IPS-NIHi7 (cell line): ENCODE measurements around the gene TCERG1L.
"Not testable (repeated sequence)": the region's sequence is repeated elsewhere in the genome, so short reads cannot be mapped to it uniquely, and the experiment has no call there.

Source experiments
- DNase-seq: peaks from one replicate; pipeline ENCODE4 v3.0.0; 2012; ENCODE audit warnings: mixed read lengths; ENCODE audit errors: extremely low spot score

TCERG1L gene

DNA sequence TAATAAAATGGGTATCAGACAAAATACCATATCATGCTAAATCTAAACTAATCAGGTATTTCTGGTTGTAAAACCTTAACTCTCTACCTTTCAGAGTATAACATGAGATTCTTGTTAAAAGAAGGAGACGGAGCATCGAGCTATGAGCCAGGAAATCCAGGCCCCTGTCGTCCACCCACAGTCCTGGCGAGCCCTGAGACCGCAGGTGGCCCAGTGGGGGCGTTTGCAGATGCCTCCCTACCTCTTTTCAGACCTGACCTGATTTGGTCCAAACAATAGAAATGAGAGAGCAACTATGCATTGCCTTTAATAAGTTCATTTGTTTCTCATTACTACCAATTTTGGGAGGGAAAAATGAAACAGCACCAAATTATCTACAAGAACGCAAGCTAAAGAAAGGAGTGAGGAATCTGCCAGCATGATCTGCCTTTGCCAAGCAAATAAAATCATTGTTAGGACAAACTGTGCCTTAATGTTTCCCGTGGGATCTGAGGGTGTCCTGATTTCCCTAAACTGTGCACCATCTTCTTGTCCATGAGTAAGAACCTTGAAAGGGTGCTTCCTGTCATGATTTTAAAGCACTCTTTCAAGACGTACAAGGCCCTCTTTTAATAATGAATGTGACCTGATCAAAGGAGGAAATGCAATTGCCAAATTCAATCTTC is 166.7 kb downstream of the TCERG1L start:
- no peak for DNase-seq

DNA sequence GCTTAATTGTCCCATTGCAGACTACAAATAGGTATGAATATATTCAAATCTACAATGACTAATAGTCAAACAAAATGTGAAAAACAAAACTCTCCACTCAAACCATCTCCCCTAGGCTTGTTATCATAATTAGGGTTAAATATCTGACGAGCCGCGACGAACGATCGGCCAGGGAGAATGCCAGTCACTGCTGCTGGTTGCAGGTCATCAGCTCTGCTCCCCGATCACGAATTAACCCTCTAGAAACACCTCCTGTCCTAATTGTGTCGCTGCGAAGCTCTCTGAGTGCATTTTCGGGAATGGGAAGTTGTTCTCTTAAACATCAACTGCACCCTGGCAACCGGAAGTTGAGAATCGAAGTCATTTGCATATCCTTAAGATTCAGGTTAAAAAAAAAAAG is 167.3 kb downstream of the TCERG1L start:
- DNase-seq = no peak

DNA sequence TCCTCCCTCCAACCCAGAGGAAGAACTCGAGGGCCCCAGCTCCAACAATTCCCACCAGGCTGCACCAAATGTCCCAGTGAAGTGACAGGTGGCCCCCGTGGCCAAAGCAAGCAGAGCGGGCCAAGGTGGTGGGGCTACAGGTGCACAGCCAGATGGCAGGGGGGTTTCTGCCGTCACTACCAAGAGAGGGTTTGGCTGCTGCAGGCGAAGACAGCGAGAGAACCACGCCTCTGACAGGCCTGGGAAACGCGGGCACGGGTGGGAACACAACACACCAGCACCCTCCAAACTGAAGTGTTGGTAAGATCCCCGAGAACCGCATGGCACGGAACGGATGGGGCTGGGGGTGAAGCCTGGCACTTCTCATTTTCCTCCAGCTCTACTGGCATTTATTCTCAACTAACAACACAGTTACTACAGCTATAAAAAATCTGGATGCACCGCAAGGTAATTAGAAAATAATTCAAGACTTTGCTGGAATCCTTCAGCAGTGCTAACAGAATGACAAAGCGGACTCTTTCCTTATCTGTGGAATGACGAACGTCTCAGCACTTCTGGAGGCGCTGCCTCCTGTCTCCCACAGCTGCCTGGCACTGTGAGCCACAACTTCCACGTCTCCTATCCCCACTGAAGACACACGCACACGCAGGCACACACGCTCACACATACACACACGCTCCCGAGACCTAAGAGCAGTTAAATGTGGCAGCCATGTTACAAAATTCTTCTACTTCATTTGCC is 167.9 kb downstream of the TCERG1L start:
- no peak for DNase-seq

DNA sequence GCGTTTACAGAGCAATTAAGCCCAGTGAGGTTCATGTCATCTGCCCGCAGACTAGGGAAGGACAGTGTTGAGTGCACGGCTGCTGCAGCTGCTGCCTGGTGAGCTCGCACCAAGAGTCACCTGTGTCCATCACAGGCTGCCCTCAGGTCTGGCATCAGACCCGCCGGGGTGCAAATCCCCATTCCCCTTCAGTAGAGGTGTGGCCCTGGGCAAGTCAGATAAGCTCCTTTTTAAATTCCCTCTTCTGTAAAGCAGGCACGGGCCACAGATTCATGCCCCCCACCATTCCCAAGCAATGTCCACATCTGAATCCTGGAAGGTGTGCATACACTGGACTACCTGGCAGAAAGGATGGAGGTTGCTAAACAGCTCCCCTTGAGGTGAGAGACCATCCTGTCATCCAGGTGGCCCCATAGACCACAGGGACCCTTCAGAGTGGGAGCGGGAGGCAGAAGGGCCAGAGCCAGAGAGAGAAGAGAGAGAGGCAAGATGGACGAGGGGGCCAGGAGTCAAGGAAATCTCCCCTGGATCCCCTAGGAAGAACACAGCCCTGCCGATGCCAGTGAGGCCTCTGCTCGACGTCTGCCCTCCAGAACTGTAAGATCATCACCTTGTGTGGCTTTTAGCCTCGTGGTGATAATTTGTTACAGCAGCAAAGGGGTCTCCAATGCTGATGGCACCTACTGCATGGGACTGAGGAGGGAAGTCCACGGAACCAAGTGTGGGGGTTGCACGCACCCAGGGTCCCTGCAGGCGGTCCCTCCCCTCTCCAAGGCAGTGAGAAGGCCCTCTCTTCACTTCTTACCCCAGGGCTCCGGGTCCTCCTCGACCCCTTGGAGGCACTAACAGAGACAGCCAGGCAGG is 168.8 kb downstream of the TCERG1L start:
- no peak for DNase-seq

DNA sequence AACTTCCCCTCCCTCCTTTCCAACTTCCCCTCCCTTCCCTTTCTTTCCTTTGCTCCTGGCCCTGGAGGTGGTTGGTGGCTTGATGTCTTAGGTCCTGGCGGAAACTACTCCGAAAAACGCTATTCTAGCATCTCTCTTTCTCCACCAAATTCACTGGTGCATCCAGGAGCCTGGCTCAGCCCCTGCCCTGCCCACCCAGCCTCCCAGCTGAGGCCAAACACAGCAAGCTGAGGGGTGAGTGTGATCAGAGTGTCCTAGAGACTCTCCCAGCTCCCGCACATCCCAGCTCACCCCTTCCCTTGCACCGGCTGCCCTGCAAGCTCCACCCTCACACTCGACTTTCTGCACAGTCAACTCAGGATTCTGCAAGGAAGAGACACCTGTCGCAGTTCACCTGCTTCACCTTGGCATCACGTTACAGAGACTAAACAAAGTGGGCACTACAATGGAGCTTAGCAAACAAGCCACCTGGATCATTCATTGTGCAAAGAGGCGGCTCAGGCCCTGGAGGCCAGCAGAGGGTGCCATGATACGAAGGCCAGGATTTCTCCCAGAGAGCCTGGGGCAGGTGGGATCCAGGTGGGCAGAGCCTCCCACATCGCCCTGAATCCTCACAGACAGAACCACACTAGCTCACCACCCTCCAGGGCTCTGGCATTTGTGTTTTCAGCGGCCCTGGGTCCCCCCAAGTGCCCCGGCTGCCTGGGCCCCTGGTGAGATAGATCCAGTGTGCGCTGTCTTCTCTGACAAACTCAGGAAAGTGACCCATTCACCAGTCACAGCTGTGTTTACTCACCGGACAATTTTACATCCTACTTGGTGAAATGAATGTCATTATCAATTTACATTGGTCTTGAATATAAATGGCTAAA is 169.6 kb downstream of the TCERG1L start:
- peak; percentile 22 for DNase-seq

DNA sequence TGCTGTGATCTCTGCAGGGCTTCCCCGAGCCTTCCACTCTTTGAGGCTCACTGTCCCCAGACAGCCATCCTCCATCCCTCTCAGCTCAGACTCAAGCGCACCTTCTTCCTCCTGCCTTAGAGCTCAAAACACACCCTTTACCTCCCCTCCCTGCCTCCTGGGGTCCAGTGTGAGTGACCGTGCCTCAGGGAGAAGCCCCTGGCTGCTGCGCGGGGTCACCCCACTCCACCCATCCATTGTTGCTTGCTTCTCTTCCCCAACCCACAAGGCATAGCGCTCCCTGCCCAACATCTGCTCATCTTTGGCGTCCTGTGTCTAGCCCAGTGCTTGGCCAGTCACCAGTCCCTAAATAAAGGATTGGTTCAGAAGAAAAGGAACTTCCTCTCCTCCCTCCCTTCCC is 170.3 kb downstream of the TCERG1L start:
- no peak for DNase-seq

DNA sequence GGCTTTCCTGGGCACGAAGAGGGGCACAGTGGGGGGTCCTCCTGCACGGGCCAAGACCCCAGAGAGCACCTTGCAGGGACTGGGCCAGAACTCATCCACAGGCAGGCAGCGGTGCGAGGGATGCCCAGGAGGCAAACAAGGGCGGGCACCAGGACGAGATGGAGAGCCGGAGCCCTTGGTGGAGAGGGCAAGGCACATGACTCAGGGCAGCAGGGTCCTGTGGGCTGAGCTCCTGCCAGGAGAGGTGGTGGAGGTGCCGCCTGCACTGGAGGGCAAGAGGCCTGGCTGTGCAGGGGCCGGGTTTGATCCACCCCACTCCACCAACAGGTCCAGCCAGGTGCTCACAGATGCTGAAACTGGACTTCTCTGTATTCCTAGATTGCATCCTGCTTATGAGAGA is 170.9 kb downstream of the TCERG1L start:
- no peak for DNase-seq

DNA sequence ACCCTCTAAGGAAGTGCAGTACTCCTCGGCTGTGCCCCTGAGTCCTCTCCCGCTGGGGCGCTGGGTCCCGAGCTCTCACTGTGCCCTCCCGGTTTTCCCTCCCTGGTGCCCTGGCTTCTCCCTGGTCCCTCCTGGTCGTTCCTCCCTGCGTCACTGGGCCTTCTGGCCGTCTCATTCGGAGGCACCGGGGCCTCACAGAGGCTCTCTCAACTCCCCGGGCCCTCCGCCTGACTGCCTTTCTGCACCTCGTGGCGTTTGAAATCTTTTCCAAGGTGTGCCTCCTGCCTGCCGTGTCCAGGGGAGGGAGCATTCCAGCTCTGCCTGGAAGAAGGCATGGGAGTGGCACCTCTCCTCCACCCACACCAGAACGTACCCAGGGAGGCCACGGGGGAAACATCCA is 174.3 kb downstream of the TCERG1L start:
- DNase-seq = no peak

DNA sequence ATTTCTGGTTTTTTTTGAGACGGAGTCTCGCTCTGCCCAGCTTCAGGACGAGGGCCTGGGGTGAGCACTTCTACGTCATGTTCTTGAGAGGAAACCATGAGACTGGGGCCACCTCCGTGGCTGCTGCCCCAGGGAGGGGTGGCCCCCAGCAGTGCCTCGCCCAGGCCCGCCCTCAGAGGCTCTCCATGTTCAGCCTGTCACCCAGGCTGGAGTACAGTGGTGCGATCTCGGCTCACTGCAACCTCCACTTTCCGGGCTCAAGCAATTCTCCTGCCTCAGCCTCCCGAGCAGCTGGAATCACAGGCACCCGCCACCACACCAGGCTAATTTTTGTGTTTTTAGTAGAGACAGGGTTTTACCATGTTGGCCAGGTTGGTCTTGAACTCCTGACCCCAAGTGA is 175.2 kb downstream of the TCERG1L start:
- DNase-seq = not testable (repeated sequence)

DNA sequence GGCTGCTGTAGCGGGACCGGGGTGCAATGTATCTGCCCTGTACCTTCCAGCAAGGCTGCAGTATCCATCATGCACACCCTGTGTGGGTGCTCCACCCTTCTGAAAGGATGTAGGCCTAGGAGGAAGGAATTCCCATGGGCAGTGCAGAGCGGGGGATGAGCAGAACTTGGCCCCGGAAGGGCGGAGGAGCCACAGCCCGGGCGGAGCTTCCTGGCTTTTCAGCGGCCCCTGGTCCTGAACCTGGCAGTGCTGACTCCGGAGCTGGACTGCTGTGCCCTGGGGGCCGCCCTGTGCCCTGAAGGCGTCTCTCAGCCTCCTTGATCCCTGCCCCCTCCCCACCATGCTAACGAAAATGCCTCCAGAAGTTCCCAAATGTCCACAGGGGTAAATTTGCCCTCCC is 175.8 kb downstream of the TCERG1L start:
- no peak for DNase-seq

DNA sequence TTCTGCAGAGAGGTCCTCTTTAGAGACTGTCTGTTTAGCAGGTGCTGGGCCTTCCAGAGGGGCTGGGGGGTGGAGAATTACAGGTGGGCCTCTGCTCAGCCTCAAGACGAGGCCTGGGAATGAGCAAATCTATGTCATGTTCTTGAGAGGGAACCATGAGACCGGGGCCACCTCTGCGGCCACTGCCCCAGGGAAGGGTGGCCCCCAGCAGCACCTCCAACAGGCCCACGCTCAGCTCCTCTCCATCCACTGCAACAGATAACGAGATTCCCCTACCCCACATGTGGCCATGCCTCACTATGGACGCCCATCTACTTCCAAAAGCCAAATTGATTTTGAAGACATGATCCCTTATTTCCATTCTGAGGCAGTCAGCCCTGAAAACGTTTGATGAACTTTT is 176.9 kb downstream of the TCERG1L start:
- DNase-seq = no peak

DNA sequence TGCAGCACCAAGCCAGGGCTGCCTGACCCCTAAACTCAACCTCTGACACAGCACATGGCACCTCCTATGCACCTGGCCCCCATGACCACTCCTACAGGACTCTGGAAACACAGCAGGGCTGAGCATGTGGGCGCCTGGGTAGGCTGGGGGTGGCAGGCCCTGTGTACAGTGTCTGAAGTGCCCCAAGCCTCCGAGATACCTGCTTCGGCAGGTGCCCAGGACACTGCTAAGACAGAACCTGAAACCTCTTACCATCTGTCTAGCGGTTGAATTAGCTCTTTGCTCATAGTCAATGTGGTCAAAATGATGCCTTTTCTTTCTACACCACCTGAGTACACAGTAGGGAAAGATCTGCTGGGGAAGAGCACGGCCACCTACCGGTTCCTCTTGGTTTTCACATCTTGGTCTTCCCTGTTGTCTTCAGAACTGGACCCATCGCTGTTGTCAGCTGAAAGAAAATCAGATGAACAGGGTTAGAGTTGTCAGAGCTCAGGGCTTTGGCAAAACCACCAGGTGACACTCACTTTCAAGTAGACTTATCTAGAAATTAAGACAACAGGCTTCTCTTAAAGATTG is 177.4 kb downstream of the TCERG1L start:
- DNase-seq = no peak

DNA sequence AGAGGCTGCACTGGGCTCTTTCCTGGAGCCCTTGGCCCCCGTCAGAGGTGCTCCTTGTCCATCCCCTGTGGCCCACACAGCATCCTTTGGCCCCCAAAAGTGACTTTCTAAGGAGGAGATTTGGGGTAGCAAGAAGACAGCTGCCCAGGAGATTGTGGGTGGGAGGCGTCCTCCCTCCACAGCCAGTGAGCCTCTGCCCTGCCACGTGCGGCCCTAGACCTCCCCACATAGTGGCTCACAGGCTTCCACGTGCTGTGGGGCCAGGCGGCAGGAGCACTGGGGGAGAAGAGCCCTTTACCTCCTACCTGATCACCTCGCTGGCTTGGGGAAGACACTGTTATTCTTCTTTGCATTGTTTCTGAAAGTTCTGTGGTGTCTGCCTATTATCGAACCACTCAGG is 178.8 kb downstream of the TCERG1L start:
- DNase-seq = no peak

DNA sequence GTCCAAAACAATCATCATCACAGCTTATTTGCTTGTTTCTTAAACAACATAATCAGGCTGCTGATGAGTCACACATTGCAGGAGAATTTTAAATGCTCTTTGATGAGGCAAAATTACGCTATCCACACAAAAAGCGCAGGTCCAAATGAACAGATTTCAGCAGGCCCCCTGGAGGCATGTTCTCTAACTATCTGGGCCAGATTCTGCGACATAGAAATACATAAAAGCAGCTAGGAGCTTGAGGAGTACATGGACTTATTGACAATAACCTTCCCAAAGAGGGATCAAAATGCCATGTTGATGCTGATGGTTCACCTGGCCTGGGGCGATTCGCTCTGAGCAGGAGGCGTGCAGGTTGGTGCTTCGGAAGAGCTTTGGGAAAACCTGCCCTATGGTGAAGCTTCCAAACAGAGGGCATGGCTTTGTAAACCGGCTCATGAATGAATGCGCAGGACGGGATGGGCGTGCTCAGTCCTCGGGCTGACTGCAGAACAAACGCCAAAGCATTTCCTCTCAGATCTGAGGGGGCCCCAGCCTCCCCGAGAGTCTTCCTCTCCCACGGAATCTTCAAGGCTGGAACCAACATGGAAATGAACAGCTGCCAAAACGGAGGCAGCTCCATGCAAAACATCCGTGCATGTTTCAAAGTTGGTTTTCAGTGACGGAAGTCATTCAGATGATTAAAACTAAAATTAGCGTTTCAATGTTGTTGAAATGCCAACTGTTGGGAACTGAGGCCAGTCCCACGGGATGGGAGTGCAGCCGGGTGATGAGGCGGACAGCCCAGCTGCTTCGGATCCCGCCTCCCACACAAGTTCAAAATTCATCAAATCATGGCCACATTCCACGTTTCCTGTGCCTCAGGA is 179.6 kb downstream of the TCERG1L start:
- DNase-seq = no peak

DNA sequence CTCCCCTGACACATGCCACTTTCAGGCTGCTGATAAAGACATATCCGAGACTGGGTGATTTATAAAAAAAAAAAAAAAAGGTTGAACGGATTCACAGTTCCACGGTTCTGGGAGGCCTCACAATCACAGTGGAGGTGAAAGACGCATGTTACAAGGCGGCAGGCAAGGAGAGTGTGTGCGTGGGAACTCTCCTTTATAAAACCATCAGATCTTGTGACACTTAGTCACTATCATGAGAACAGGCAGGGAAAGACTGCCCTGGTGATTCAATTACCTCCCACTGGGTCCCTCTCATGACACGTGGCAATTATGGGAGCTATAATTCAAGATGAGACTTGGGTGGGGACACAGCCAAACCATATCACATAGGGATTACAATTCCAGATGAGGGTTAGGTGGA is 181.5 kb downstream of the TCERG1L start:
- DNase-seq = no peak

DNA sequence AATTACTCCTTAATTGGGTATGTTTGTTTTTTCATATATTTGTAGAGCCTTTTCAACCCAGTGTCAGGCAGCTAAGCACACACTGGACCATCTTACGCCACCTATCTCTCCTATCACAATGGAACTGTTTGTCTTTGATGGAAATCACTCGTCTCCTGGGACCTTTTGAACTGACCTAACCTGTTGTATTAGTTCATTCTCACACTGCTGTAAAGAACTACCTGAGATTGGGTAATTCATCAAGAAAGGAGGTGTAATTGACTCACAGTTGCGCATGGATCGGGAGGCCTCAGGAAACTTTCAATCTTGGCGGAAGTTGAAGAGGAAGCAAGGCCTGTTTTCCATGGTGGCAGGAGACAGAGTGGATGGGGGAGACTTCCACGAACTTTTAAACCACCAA is 182.0 kb downstream of the TCERG1L start:
- DNase-seq = no peak

DNA sequence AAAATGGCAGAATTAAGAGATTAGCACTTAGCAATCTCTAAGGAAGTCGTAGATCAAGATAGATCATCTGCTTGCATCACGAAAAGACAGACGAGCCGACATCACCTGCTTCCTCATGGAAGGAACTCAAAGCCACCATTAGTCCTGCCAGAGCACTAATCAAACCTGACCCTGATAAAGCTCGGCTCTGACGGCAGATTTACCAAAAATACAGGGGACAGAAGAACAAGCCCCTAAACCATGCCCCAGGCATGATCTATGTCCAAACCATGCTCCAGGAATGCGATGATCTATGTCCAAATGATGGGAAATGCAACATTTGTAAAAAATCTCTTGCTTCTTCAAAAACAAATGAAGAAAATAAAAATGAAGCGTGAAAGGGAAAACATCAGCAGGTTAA is 182.8 kb downstream of the TCERG1L start:
- DNase-seq = no peak

DNA sequence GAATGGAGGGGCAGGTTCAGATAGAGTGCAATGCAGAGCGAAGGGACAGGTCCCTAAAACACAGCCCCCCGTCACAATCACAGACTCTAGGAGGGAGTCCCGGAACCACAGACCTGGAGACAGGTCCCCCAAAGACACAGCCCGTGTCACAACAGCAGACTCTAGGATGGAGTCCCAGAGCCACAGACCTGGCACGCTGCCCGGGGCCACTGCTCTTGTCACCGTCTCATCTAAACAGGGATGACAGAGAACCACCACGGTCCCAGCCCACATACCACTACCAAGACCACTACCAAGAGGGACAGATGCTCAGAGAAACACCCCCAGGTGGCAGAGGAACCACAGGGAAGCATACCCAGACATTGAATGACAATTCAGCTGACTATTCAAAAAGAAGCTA is 183.9 kb downstream of the TCERG1L start:
- DNase-seq = no peak

DNA sequence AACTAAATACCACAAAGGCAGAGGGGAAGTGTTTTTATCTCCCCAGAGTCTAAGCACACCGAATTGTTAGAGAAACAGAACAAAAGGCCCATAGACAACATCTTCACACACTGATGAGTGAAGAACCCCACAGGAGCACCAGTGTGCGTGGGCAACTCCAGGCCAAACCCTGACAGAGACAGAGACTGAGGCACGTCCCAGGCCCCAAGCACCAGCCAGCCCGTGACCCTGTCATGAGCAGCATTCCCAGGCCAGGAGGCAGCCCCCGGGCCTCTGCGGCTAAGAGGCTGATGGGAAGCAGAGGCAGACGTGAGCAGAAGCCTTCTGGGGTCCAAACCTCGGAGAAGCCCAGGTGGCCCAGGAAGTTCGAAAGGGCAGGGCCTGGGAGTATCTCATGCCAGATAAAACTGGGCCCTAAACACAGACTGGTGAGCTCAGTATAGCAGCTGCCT is 184.4 kb downstream of the TCERG1L start:
- DNase-seq = no peak
